ENCODE data around the gene GTF2A1L. TPM values are rescaled to one million over a fixed set of nuclear protein-coding genes. Genes with fewer than 3 reads are reported as not detected.

Gene GTF2A1L
- polyA plus RNA-seq, 1 donor from 2014 or later = 0.51 TPM

- Histone ChIP-seq H3K27ac (ENCODE audit: low read length) (no peak overlapping the region), H3K9me2 (ENCODE audit: insufficient read depth, low read length) (no peaks in the 10 kb centered on the region), H3F3A (ENCODE audit: insufficient read depth, low read length, poor library complexity, severe bottlenecking) (no peaks in the 10 kb centered on the region), H2AFZ (ENCODE audit: low read depth, low read length) (no peak overlapping the region), H3K9ac (ENCODE audit: low read length) (no peak overlapping the region), H4K20me1 (ENCODE audit: insufficient read depth) (no peaks in the 10 kb centered on the region), H3K4me3 (ENCODE audit: low read length) (no peak overlapping the region), H3K4me2 (ENCODE audit: low read length) (no peak overlapping the region), H3K79me2 (replicated peaks; ENCODE audit: insufficient read depth, low read length) (no peaks in the 10 kb centered on the region), H3K36me3 (ENCODE audit: insufficient read depth, low read length) (no peaks in the 10 kb centered on the region), H3K27me3 (ENCODE audit: insufficient read depth, low read depth, low read length) (no peaks in the 10 kb centered on the region), H3K9me3 (ENCODE audit: low read length) (no peaks in the 10 kb centered on the region)
- no peak for TF ChIP-seq EZH2 (IDR thresholded peaks at IDR 0.05; ENCODE audit: borderline replicate concordance, insufficient read depth, low read length, poor library complexity, severe bottlenecking)
- TF ChIP-seq TAF1 (IDR thresholded peaks at IDR 0.05; ENCODE audit: low read depth) = no peak
- no peak for TF ChIP-seq CTCF (IDR thresholded peaks at IDR 0.05; ENCODE audit: poor library complexity, severe bottlenecking)
- TF ChIP-seq REST (IDR thresholded peaks at IDR 0.05; ENCODE audit: borderline replicate concordance) = no peak
- TF ChIP-seq POLR2AphosphoS5 (IDR thresholded peaks at IDR 0.05) = no peak
- TF ChIP-seq SMC3 (conservative IDR thresholded peaks at IDR 0.05; ENCODE audit: poor library complexity) = no peak
- no peak for TF ChIP-seq RAD21 (conservative IDR thresholded peaks at IDR 0.05)
- no peak for TF ChIP-seq MXI1 (conservative IDR thresholded peaks at IDR 0.05; ENCODE audit: poor library complexity, severe bottlenecking)
- TF ChIP-seq EP300 (conservative IDR thresholded peaks at IDR 0.05; ENCODE audit: poor library complexity, severe bottlenecking) = no peak
Observed at GRCh38 chr2:48569433-48569832, 48.2 kb upstream of the GTF2A1L start.

- no peaks in the 10 kb centered on the region for H3K27me3 ChIP-seq (ENCODE audit: insufficient read depth, low read depth, low read length)
- H3K27ac ChIP-seq (ENCODE audit: low read length) = no peak overlapping the region
- no peaks in the 10 kb centered on the region for H3K9me3 ChIP-seq (ENCODE audit: low read length)
- TF ChIP-seq EP300 (conservative IDR thresholded peaks at IDR 0.05; ENCODE audit: poor library complexity, severe bottlenecking) = no peak
- TF ChIP-seq MXI1 (conservative IDR thresholded peaks at IDR 0.05; ENCODE audit: poor library complexity, severe bottlenecking) = no peak
- no peak for TF ChIP-seq TAF1 (IDR thresholded peaks at IDR 0.05; ENCODE audit: low read depth)
- TF ChIP-seq SMC3 (conservative IDR thresholded peaks at IDR 0.05; ENCODE audit: poor library complexity) = no peak
- TF ChIP-seq EZH2 (IDR thresholded peaks at IDR 0.05; ENCODE audit: borderline replicate concordance, insufficient read depth, low read length, poor library complexity, severe bottlenecking) = no peak
- no peak for TF ChIP-seq REST (IDR thresholded peaks at IDR 0.05; ENCODE audit: borderline replicate concordance)
- no peak overlapping the region for H3K4me2 ChIP-seq (ENCODE audit: low read length)
- no peaks in the 10 kb centered on the region for H3K9me2 ChIP-seq (ENCODE audit: insufficient read depth, low read length)
- H2AFZ ChIP-seq (ENCODE audit: low read depth, low read length) = no peak overlapping the region
- H3K4me3 ChIP-seq (ENCODE audit: low read length) = no peak overlapping the region
- no peak overlapping the region for H3K9ac ChIP-seq (ENCODE audit: low read length)
- H3K36me3 ChIP-seq (ENCODE audit: insufficient read depth, low read length) = no peaks in the 10 kb centered on the region
- no peaks in the 10 kb centered on the region for H4K20me1 ChIP-seq (ENCODE audit: insufficient read depth)
- H3K79me2 ChIP-seq (replicated peaks; ENCODE audit: insufficient read depth, low read length) = no peaks in the 10 kb centered on the region
- no peaks in the 10 kb centered on the region for H3F3A ChIP-seq (ENCODE audit: insufficient read depth, low read length, poor library complexity, severe bottlenecking)
Observed at GRCh38 chr2:48572816-48573215, 44.8 kb upstream of the GTF2A1L start.
